Right ventricle myocardium inferior (tissue), 1 donor: ENCODE results near the gene AKAP11. TPM values are rescaled to one million over a fixed set of nuclear protein-coding genes. Genes with fewer than 3 reads are reported as not detected.

Experiments used
- ATAC-seq: fragments of 200-7000 bp; cut with Tn5 transposase; one replicate; pipeline ENCODE4 v1.9.1; 2020; ENCODE audit warnings: mild to moderate bottlenecking, moderate library complexity
- DNase-seq: peaks from one replicate; pipeline ENCODE4 v3.0.0; 2021; ENCODE audit errors: missing footprints
- intact Hi-C: fragments of 100-400 bp; cut with DNase I; formaldehyde crosslinking; loops from one replicate; pipeline ENCODE4 v1.11.0; 2022
- total RNA-seq: library from RNA; stranded (reverse); fragmentation: NEBNext Ultra II Directional; extraction: Animal tissue kit (Norgen Biotek cat#: 25700); gene quantifications from one replicate; pipeline ENCODE4 v1.2.1, GENCODE V29; 2021
- donor health status: DM: no; HTN: yes; CAD: no; lungs with severe emphysema.

AKAP11 gene
- total RNA-seq, 1 donor from 2014 or later, result 19.3 TPM

- peak; percentile 98 for ATAC-seq
- intact Hi-C loops, result loop anchor here (5.0 kb wide), 1 partner anchor 224 kb away; the partner anchor contains the start of gene DGKH
- DNase-seq, result peak; percentile 95
Observed at GRCh38 chr13:42271337-42272114, 426 bp upstream of the AKAP11 start.

GRCh38 chr13:42272804-42273175 is 838 bp downstream of the AKAP11 start:
- ATAC-seq (no peak), DNase-seq (no peak)
- intact Hi-C loops, result loop anchor here (5.0 kb wide), 1 partner anchor 225 kb away; the partner anchor contains the start of gene DGKH

DNA sequence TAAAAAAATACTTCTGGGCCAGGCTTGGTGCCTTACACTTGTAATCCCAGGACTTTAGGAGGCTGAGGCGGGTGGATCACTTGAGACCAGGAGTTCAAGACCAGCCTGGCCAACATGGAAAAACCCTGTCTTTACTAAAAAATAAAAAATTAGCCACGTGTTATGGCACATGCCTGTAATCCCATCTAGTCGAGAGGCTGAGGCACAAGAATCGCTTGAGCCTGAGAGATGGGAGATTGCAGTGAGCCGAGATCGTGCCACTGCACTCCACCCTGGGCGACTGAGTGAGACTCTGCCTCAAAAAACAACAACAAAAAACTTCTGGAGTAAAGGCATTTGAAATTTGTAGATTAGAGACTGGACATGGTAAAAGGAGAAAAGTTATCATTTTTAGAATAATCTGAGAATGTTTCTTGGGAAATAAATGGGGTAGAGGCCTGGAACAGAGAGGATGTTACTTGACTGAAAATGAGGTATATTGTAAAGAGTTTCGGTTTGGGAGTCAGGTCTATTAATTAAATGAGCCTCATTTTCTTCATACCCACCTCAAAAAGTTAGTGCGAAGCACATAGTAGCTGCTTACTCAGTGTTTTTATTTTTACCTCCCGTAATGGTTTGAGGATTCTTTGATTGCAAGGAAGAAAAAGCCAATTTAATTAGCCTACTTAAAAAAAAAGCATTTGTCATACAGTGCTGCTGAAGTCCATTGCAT is 2.6 kb downstream of the AKAP11 start:
- DNase-seq, result no peak
- intact Hi-C loops, result loop anchor here (5.0 kb wide), 1 partner anchor 227 kb away; the partner anchor contains the start of gene DGKH
- ATAC-seq, result no peak

GRCh38 chr13:42275098-42275471 is 3.1 kb downstream of the AKAP11 start:
- ATAC-seq (no peak), DNase-seq (no peak)
- intact Hi-C loops, result no loop called here

- no peak for ATAC-seq
- intact Hi-C loops, result no loop called here
- DNase-seq, result no peak
Observed at GRCh38 chr13:42275506-42275905, 3.6 kb downstream of the AKAP11 start.

DNA sequence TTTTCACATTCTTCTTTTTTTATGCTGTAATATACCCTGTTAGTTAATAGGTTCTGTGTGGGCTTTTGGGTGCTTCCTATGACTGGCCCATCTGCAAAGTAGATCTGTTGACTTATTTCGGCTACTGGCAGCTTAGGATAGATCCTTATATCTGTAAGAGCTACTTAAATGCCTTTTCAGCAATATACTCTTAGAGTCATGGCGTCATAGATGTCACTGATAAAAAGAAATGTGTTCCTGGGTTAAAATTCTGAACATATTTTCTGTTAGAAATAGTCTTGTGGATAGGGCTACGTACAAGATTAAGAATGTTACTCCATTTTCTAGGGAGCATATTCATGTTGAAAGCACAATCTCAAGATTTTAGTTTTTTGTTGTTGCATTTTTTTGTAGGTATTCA is 4.7 kb downstream of the AKAP11 start:
- DNase-seq, result no peak
- intact Hi-C loops, result no loop called here
- no peak for ATAC-seq

- intact Hi-C loops, result no loop called here
- ATAC-seq, result no peak
- DNase-seq, result no peak
Observed at GRCh38 chr13:42277618-42278276, 5.8 kb downstream of the AKAP11 start.

DNA sequence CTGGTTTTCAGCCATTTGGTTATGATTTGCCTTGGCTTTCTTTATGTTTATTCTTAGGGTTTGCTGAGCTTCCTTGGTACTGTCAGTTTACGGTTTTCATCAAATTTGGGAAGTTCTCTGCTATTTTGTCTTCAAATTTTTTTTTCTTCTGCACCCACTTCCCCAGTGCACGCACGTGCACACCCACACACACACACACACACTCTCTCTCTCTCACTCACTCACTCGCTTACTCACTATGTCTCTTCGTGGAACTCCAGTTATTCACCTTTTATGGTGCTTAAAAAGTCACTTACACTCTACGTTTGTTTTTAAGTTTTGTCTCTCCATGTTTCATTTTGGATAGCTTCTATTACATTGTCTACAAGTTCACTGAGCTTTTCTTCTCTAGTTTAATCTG is 7.1 kb downstream of the AKAP11 start:
- ATAC-seq (no peak), DNase-seq (peak; percentile 35)
- intact Hi-C loops, result no loop called here

GRCh38 chr13:42279986-42280385 is 8.0 kb downstream of the AKAP11 start:
- intact Hi-C loops, result no loop called here
- no peak for ATAC-seq
- no peak for DNase-seq

DNA sequence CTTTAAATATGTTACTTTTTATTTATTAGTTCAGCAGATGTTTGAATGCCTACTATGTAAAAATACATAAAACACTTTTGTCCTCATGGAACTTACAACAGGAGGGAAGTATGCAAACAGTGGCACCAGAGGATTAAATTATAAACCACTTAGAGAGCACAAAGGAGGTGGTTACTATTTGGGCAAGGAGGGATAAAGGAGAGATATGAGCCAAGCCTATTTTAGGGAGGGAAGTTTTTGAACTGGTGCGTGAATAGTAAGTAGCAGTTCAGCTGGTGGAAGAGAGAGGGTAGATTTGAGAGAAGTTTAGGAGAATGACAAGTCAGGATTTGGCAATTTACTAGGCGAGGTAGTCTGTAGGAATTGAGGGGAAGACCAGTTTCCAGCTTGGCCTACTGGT is 8.6 kb downstream of the AKAP11 start:
- ATAC-seq, result no peak
- intact Hi-C loops, result no loop called here
- no peak for DNase-seq

- DNase-seq, result no peak
- no peak for ATAC-seq
- intact Hi-C loops, result no loop called here
Observed at GRCh38 chr13:42283574-42283973, 11.6 kb downstream of the AKAP11 start.

GRCh38 chr13:42284068-42284467 is 12.1 kb downstream of the AKAP11 start:
- ATAC-seq (no peak), DNase-seq (no peak)
- intact Hi-C loops, result no loop called here

DNA sequence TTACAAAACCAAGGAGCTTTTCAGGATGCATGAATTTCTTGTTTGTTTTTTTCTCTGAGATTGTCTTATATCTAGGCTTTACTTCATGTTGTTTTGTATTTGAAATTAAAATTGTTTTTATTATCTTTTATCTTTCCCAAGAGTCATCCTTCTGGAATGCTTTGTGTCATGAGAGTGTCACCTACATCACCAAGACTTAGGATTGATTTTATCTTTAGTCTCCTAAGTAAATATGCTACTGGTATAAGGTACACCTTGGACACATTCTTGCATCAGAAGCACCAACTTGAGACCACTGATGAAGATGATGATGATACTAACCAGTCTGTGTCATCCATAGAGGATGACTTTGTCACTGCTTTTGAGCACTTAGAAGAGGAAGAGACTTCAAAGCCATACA is 26.4 kb downstream of the AKAP11 start:
- ATAC-seq (no peak), DNase-seq (no peak)
- intact Hi-C loops, result no loop called here

GRCh38 chr13:42305503-42305902 is 33.6 kb downstream of the AKAP11 start:
- DNase-seq, result no peak
- ATAC-seq, result no peak
- intact Hi-C loops, result no loop called here

GRCh38 chr13:42307461-42307860 is 35.5 kb downstream of the AKAP11 start:
- no peak for DNase-seq
- ATAC-seq, result no peak
- intact Hi-C loops, result no loop called here

GRCh38 chr13:42312817-42313431 is 41.0 kb downstream of the AKAP11 start:
- DNase-seq (no peak), ATAC-seq (no peak)
- intact Hi-C loops, result no loop called here

DNA sequence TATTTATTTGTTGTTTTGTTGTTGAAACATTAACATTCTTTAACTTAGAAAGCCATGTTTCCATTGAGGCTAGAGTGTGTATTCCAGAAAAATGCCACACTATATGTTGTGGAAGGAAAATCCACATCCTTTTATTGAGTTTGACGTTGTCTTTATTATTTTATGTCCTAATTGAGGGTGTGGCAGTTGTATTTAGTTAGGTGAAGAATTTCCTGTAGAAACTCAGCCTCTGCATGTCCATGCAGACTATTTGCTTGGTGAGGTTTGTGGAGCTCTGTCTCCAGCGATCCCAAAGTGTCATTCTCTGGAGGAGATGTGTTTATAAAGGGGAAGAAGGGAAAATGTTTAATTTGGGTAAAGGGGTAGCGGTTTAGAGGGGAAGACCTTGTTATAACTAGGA is 46.6 kb downstream of the AKAP11 start:
- ATAC-seq, result no peak
- intact Hi-C loops, result no loop called here

DNA sequence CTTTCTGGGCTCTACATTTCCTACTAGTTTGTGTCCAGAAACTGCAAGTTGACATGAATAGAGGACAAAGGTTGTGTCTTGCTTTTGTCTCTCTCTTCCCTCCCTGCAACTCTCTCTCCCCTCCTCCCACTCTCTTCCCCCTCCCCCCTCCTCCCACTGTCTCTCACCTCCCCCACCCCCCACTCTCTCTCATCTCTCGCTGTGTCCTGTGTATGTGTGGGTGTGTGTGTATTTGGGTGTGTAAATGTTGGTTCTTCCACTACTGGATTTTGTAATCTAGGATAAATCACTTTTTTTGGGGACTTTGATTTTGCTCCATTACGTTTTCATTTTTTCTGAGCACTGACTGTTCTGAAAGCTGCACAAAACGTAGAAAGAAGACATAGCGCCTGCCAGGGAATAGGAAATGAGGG is 48.4 kb downstream of the AKAP11 start:
- intact Hi-C loops, result no loop called here
- no peak for DNase-seq
- no peak for ATAC-seq

More for the DNA sequence above, 46.6 kb downstream of the AKAP11 start:
- no peak for DNase-seq

DNA sequence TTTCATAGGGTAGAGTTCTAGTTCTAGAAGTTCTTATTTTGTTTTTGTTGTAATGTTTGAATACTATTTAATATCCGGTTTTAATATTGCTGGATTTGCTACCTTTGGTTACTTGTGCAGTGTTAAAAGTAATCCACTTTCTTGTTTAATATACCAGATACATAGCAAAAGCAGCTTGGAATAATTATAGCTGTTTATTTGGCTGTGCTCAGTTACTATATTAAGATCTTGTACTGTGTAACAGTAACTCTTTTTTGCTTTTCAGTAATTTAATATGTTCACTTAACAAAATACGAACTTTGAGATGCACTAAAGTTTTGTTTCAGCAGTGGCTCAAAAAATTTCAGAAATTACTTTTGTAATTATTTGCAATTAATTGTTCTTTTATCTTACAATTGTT is 50.9 kb downstream of the AKAP11 start:
- intact Hi-C loops, result no loop called here

More for the DNA sequence above, 50.9 kb downstream of the AKAP11 start:
- no peak for ATAC-seq
- DNase-seq, result no peak
